CD1c-positive myeloid dendritic cell (primary cell): ENCODE data around the gene CBX8.

Source experiments
- DNase-seq: peaks from one replicate; pipeline ENCODE4 v3.0.0-alpha.2; 2016; ENCODE audit errors: extremely low spot score

Gene CBX8

GRCh38 chr17:79804856-79805696, 8.2 kb upstream of the CBX8 start:
- DNase-seq, result peak; percentile 41

- DNase-seq, result peak; percentile 81
Measured at GRCh38 chr17:79803997-79804855, 7.3 kb upstream of the CBX8 start.

GRCh38 chr17:79803421-79803996, 6.6 kb upstream of the CBX8 start:
- peak; percentile 60 for DNase-seq

GRCh38 chr17:79802736-79803420, 6.0 kb upstream of the CBX8 start:
- no peak for DNase-seq

DNA sequence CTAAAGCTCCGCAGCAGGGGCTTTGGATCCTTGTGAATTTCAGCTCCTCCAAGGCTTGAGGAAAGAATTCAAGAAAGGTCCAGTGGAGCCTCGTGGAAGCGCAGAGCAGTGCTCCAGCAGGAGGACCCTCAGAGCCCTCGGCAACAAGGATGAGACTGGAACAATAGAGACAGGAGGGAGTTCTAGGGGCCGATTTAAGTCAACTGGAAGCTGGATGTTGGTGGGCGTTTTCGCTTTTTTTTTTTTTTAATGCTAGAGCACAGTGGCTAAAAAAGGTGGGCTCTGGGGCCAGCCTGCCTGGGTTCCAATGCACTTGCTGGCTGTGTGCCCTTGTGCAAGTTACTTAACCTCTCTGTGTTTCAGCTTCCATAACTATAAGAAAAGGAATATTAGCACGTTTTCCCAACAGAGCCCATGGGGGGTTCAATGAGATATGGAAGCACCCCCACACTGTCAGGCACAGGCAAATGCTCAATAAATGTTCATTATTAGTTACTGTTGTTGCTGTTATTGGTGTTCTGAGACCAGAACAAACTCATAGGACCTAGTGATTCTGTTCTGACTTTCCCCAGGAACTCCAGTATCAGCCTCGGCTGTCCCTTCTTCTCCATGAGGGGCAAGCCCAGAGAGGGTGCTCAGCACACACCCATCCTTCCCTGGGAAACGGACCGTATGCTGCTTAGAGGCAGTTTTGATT, 5.3 kb upstream of the CBX8 start:
- no peak for DNase-seq

DNA sequence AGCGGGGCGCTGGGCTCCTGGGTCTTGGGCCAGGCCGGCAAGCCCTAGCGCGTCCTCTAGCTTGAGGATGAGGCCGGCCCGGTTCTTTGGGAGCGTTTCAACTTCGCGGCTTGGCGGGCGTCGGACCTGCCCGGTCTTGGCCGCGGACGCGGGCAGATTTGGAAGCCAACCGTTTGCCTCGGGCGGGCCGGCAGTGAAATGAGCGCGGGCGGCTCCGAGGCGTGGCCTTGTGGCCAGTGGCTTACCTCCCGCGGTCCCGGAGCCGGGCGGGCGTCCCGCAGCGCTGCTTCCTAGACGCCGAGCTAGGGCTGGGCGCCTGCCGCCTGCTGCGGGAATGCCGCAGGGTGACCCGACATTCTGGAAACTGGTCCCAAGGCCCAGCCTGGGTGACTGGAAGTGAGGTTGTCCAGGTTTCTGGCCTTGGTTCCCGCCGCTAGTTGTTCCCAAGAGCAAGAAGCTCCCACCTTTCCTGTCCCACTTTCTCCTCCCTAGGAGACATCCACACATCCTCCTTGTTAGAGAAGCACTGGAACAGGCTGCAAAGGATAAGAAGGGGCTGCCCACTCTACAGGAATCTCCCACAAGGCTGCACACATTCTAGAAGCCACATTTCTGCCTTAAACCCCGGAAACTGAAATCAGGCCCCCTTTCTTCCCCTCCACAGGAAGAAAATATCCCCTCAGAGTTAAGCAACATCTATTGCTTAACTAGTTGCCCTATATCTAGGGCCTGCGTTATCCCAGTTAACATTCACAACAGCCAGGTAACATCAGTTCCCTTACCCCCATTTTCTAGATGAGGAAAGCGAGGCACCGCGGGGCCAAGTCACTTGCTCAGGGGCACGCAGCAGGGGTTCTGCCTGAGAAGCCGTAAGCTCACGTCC, 4.5 kb upstream of the CBX8 start:
- DNase-seq, result peak; percentile 22

DNA sequence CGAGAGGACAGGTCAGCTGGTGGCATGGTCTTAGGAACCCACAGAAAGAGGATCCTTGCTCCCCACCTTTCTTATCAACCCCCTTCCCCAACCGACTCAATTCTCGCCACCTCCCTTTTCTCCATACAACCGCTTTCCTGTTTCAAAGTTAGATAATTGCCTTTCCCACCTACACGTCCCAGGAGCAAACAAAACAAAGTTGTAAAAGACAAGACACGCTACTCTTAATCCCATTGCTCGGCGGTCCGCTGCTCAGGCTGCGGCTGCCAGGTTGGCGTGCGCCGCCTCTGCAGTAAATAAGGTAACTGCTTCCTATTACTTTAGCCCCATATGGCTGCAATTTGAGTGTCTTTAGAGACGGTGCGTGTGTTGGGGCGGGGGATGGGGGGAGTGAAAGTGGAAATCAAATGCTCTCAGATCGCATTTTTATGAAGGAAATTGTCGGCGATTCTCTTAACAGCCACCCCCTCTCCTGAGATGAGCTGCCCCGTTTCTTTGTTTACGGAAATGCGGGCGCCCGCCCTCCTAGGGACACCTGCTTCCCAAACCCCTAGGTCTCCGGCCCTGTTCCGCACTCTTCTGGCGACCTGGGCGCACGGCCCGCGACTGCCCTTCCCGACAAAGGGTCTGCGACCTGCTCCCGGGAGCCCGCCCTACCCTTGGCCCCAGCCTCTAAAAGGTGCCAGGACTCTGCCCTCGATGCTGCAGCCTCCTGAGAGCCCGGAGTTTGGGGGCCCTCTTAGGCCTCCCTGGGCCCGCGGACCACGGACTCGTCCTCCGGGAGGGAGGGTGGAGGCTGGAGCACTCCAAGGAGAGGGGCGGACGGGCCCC, 3.7 kb upstream of the CBX8 start:
- DNase-seq, result peak; percentile 46

- no peak for DNase-seq
Measured at GRCh38 chr17:79799538-79800324, 2.9 kb upstream of the CBX8 start.

DNA sequence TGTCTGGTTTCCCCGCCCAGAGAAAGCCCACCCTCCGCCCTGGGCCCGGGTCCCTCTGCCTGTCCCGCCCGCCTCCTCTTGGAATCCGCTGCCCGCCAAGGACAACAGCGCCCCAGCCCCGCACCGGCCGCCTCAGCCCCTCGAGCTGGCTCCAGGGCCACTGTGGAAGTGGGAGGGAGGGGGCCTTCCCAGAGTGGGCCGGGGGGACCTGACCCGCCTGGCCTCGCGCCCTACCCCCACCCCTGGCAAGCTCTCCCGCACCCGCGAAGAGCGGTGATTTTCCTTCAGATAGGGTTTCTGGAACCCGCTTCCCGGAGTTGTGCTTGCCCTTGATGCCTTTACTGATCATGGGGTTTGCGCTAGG, 2.3 kb upstream of the CBX8 start:
- DNase-seq, result no peak

GRCh38 chr17:79798299-79799173, 1.7 kb upstream of the CBX8 start:
- peak; percentile 45 for DNase-seq

DNA sequence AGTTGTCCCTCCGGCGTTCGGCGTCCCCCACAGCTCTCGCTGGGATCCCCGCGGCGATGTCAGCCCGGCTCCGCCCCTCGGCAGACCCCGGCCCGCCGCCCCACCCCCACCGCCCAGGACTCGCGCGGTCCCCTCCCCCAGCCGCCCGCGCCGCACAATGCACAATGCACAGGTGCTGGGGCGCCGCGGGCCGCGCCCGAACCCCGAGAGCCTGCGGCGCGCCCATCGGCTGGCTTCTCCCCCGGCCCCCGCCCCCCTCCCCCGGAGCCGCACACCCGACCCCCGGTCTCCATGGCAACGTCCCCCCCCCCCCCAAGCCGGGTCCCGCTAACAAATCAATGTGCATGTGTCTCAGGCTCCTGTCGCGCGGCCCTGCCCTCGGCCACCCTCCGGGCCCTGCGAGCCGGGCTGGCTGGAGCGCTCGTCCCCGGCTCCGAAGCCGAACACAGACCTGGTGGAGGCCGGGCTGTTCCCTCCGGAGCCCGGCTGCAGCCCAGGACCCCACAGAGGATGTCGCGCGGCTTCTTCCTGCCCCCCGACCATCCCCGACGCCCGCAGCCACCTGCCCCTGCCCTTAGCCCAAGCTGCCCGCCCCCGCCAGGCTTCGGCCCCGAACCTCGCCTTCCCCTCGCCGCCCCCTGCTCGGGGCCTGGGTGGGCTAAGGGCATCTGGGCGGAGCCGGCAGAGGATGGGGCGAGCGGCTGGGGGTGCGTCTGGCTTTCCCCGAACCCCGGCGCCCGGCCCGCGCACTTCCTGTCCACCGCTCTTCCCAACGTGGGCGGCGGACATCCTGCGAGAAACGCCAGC, 818 bp upstream of the CBX8 start:
- no peak for DNase-seq

DNA sequence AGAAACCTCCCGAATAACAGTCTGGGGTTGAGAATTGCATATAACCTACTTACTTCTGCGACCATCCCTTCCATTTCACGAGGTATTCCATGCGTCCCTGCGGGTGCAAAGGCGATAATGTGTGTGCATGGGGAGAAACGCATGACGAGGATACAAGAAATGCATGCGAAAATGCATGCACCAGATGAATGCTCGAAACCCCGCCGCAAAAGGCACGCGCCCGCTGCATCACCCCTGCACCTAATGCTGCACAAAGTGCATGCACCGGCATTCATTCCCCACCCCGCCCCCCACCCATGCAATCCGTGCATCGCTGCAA, 474 bp downstream of the CBX8 start:
- DNase-seq, result peak; percentile 56

DNA sequence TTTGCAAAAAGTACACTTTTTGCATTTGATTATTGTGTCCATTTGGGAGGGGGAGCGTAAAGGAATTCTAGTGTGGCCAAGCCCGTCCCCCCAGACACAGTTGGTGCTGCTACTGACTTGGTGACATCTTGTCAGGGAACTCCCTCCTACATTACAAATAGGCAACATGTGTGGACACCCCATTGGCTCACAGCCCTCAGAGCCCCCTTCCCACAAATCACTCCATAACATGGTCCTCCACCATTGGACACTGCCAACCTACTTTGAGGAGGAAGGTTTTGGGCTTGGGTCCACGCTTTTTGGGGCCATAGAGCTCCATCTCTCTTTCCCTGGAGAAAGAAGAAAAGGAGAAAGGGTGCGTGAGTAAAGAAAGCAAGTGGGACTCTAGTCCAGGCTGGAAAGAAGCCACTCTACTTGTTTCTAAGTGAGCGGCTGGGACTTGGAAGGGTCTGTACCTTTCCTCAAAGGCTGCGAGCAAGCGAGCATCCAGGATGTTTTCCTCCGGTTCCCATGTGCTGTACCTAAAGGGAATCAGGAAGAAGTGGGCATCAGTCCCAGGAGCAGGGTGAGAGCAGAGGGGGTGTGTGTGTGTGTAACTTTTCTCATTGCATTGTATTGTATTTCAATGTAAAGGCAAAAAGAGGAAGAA, 958 bp downstream of the CBX8 start:
- no peak for DNase-seq

GRCh38 chr17:79794659-79795511, 2.0 kb downstream of the CBX8 start:
- DNase-seq, result no peak

DNA sequence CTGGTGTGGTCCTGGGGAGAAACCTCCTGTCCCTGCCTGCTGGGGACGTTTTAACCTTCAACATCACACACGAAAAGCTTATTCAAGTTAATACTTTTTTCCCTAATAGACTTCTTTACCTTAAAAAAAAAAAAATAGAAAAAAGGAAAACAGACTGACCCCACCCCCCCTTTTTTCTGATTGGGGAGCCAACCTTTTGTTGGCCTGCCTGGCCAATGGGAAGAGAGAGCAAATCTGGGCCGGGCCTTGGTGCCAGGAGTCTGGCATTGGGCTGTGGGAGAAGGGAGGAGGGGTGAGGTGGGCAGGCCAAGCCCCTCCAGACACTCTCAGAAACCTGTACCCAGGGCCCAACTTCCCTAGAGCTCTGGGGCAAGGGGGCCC, 3.0 kb downstream of the CBX8 start:
- DNase-seq, result no peak
